Fibroblast of lung (primary cell): ENCODE measurements around the gene MECR. TPM values are rescaled to one million over a fixed set of nuclear protein-coding genes. Genes with fewer than 3 reads are reported as not detected.
A peak's percentile ranks its signal among the peaks of the same experiment; 100 is the strongest.

Source experiments
- DNase-seq, 2 donors: peaks; one replicate each; pipeline versions ENCODE4 v3.0.0 to v3.0.0-alpha.2; 2010; ENCODE audit warnings: low read depth in 2 of 2
- H2AFZ ChIP-seq: 2 replicates; pipeline ENCODE4 v1.5.1; 2012; ENCODE audit warnings: low read length, control low read depth, inconsistent platforms
- H3K27ac ChIP-seq: 2 replicates; pipeline ENCODE4 v1.5.1; 2011; ENCODE audit warnings: low read length, control low read depth; ENCODE audit not compliant: insufficient read depth
- H3K27me3 ChIP-seq: 2 replicates; pipeline ENCODE4 v1.5.1; 2011; ENCODE audit warnings: mild to moderate bottlenecking, low read length; ENCODE audit not compliant: control insufficient read depth, insufficient read depth
- H3K36me3 ChIP-seq: 2 replicates; pipeline ENCODE4 v1.5.1; 2011; ENCODE audit warnings: low read length; ENCODE audit not compliant: control insufficient read depth, insufficient read depth
- H3K4me1 ChIP-seq: 2 replicates; pipeline ENCODE4 v1.5.1; 2011; ENCODE audit warnings: low read length; ENCODE audit not compliant: control insufficient read depth, insufficient read depth; ENCODE audit errors: extremely low read depth
- H3K4me2 ChIP-seq: 2 replicates; pipeline ENCODE4 v1.5.1; 2011; ENCODE audit warnings: low read length, control low read depth; ENCODE audit not compliant: insufficient read depth; ENCODE audit errors: extremely low read depth
- H3K4me3 ChIP-seq, 4 experiments: fragments of 200-600 bp in 1 of 4; sonication (generic) in 1 of 4; replicated peaks in 1 of 4; 2 replicates each; pipeline ENCODE4 v1.5.1; 2011 to 2016; ENCODE audit warnings: low read length in 4 of 4, low read depth in 3 of 4, mild to moderate bottlenecking in 3 of 4, control low read depth in 2 of 4, inconsistent platforms in 1 of 4, mixed read lengths in 1 of 4; ENCODE audit not compliant: insufficient read depth in 1 of 4; ENCODE audit errors: control extremely low read depth in 1 of 4
- H3K79me2 ChIP-seq: 2 replicates; pipeline ENCODE4 v1.5.1; 2012; ENCODE audit warnings: mild to moderate bottlenecking, low read length, inconsistent platforms; ENCODE audit not compliant: control insufficient read depth, insufficient read depth
- H3K9ac ChIP-seq: 2 replicates; pipeline ENCODE4 v1.5.1; 2011; ENCODE audit warnings: mild to moderate bottlenecking, low read length, control low read depth; ENCODE audit not compliant: insufficient read depth
- H3K9me3 ChIP-seq: 2 replicates; pipeline ENCODE4 v1.5.1; 2012; ENCODE audit warnings: low read depth, low read length; ENCODE audit not compliant: control insufficient read depth, insufficient read depth
- H4K20me1 ChIP-seq: 2 replicates; pipeline ENCODE4 v1.5.1; 2011; ENCODE audit warnings: low read length; ENCODE audit not compliant: control insufficient read depth, insufficient read depth; ENCODE audit errors: extremely low read depth
- EZH2 ChIP-seq: IDR thresholded peaks from 2 replicates; pipeline ENCODE4 v1.5.1; 2012; ENCODE audit warnings: low read length, control low read depth, mild to moderate bottlenecking; ENCODE audit errors: missing control alignments
- polyA plus RNA-seq, 2 donors: library from polyadenylated mRNA; depleted of rRNA in 1 of 2; stranded (reverse) in 1 of 2; unstranded in 1 of 2; fragments of >200 nt; gene quantifications; 2 replicates each; pipeline ENCODE4 v1.2.1, GENCODE V29; 2011 to 2012; ENCODE audit warnings: missing spikeins in 1 of 2
- total RNA-seq: library from RNA; depleted of rRNA; stranded (reverse); fragments of >200 nt; gene quantifications from 2 replicates; pipeline ENCODE4 v1.2.1, GENCODE V29; 2014
- TF ChIP-seq, protein P1 (sequence below), 2 donors: IDR thresholded peaks in 1 of 2; conservative IDR thresholded peaks in 1 of 2; 1 replicate in 1 of 2; 2 replicates in 1 of 2; pipeline ENCODE4 v1.5.1; 2011 to 2012; ENCODE audit warnings: low read length in 2 of 2, control low read depth in 1 of 2, inconsistent platforms in 1 of 2, low read depth in 1 of 2, mild to moderate bottlenecking in 1 of 2

The MECR gene
- total and polyA plus RNA-seq, 2 donors (not counting 1 experiment from before 2014, with no cell fraction given): 17.5 to 19.8 TPM

DNA sequence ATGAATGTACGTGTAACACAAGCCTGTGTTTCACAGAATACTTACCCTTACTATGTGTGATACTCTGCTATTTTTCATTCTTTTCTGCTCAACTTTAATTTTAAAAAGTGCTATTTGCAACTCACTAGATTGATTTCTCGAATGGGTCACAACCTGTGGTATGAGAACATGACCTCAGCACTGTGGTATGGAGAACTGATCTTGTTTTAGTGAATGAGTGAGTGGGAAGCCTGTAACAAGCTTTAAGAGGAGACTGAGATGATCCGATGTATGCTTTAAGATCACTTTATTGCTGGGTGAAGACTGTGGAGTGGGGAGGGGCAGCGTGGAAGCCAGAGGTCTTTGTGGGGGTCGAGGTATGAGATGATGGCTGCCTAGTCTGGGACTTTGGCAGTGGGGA lies 21.6 kb downstream of the MECR start:
- peaks cover 6% of the 10 kb centered on the region for H3K36me3 ChIP-seq
- no peaks in the 10 kb centered on the region for H4K20me1 ChIP-seq
- peaks cover 6% of the 10 kb centered on the region for H3K4me1 ChIP-seq
- H3K27me3 ChIP-seq: no peaks in the 10 kb centered on the region
- H3K27ac ChIP-seq: no peak overlapping the region
- H3K9ac ChIP-seq: no peak overlapping the region
- no peak overlapping the region for H3K4me3 ChIP-seq
- H3K79me2 ChIP-seq: no peaks in the 10 kb centered on the region
- peak; percentile 32 to 66 for DNase-seq
- no peak overlapping the region for H2AFZ ChIP-seq
- H3K9me3 ChIP-seq: no peaks in the 10 kb centered on the region
- no peak for TF ChIP-seq EZH2
- TF ChIP-seq, protein P1, sequence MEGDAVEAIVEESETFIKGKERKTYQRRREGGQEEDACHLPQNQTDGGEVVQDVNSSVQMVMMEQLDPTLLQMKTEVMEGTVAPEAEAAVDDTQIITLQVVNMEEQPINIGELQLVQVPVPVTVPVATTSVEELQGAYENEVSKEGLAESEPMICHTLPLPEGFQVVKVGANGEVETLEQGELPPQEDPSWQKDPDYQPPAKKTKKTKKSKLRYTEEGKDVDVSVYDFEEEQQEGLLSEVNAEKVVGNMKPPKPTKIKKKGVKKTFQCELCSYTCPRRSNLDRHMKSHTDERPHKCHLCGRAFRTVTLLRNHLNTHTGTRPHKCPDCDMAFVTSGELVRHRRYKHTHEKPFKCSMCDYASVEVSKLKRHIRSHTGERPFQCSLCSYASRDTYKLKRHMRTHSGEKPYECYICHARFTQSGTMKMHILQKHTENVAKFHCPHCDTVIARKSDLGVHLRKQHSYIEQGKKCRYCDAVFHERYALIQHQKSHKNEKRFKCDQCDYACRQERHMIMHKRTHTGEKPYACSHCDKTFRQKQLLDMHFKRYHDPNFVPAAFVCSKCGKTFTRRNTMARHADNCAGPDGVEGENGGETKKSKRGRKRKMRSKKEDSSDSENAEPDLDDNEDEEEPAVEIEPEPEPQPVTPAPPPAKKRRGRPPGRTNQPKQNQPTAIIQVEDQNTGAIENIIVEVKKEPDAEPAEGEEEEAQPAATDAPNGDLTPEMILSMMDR (conservative IDR thresholded peaks at IDR 0.05 in 1 of 2, IDR thresholded peaks at IDR 0.05 in 1 of 2; ENCODE audit: low read depth in 1 of 2, low read length in 2 of 2): no peak
- H3K4me2 ChIP-seq: peak overlapping the region; percentile 19

- no peak for TF ChIP-seq EZH2
- TF ChIP-seq, protein P1 (conservative IDR thresholded peaks at IDR 0.05 in 1 of 2, IDR thresholded peaks at IDR 0.05 in 1 of 2; ENCODE audit: low read depth in 1 of 2, low read length in 2 of 2): no peak
- H3K4me1 ChIP-seq: peaks cover 6% of the 10 kb centered on the region
Observed at GRCh38 chr1:29208442-29208841, 22.3 kb downstream of the MECR start.

DNA sequence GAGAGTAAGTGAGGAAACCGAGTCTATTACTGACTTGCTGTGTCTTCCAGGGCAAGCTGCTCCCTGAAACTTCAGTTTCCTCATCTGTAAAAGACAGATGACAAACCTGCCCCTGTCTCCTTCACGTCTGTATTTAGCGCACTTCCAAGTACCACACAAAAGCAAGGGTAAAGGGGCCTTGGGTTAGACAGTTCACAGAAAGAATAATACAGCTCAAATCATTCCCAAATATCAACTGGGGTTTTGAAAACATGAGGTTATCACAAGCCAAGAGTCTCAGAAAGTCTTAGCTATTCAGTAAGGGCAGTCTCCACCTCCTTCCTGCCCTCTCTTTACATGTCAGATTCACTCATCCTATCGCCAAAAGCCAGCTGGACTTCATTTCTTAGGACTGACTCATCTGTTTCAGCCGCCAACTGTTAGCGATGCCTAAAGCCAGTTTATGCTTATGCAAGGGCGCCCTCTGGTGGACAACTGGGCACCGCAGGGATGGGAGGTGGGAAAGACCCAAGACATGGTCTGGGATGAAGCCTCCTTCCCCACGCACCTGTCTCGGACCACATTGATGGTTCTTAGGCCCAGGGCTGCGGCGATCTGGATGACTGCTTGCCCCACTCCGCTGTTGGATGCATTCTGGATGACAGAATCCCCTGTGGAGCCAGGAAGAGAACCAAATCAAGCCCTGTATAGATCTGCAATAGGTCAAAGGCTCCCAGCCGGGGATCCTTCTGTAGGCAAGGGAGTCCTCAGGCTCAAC lies 28.0 kb downstream of the MECR start:
- peak overlapping the region; percentile 76 for H2AFZ ChIP-seq
- no peaks in the 10 kb centered on the region for H4K20me1 ChIP-seq
- peak; percentile 97 to 98 for DNase-seq
- peaks cover 6% of the 10 kb centered on the region for H3K36me3 ChIP-seq
- TF ChIP-seq, protein P1 (conservative IDR thresholded peaks at IDR 0.05 in 1 of 2, IDR thresholded peaks at IDR 0.05 in 1 of 2; ENCODE audit: low read depth in 1 of 2, low read length in 2 of 2): peak; percentile 93 to 95
- no peak for TF ChIP-seq EZH2
- H3K27me3 ChIP-seq: no peaks in the 10 kb centered on the region
- H3K9ac ChIP-seq: peak overlapping the region; percentile 33
- H3K4me1 ChIP-seq: peaks cover 10% of the 10 kb centered on the region
- peak overlapping the region; percentile 91 for H3K27ac ChIP-seq
- no peaks in the 10 kb centered on the region for H3K9me3 ChIP-seq
- H3K4me2 ChIP-seq: peak overlapping the region; percentile 72
- H3K79me2 ChIP-seq: no peaks in the 10 kb centered on the region
- no peak overlapping the region for H3K4me3 ChIP-seq

More at GRCh38 chr1:29208442-29208841, 22.3 kb downstream of the MECR start:
- Histone ChIP-seq H3K36me3 (peaks cover 6% of the 10 kb centered on the region), H3K9ac (no peak overlapping the region), H3K9me3 (no peaks in the 10 kb centered on the region), H3K27ac (no peak overlapping the region), H4K20me1 (no peaks in the 10 kb centered on the region), H3K79me2 (no peaks in the 10 kb centered on the region), H3K4me3 (no peak overlapping the region), H2AFZ (no peak overlapping the region), H3K27me3 (no peaks in the 10 kb centered on the region), H3K4me2 (no peak overlapping the region)
- DNase-seq: no peak
